ENCODE measurements around the gene TMEM187.

- TF ChIP-seq, protein P1, sequence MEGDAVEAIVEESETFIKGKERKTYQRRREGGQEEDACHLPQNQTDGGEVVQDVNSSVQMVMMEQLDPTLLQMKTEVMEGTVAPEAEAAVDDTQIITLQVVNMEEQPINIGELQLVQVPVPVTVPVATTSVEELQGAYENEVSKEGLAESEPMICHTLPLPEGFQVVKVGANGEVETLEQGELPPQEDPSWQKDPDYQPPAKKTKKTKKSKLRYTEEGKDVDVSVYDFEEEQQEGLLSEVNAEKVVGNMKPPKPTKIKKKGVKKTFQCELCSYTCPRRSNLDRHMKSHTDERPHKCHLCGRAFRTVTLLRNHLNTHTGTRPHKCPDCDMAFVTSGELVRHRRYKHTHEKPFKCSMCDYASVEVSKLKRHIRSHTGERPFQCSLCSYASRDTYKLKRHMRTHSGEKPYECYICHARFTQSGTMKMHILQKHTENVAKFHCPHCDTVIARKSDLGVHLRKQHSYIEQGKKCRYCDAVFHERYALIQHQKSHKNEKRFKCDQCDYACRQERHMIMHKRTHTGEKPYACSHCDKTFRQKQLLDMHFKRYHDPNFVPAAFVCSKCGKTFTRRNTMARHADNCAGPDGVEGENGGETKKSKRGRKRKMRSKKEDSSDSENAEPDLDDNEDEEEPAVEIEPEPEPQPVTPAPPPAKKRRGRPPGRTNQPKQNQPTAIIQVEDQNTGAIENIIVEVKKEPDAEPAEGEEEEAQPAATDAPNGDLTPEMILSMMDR (IDR thresholded peaks at IDR 0.05): peak; percentile 97 to 99 (median 97)
- TF ChIP-seq POLR2AphosphoS5 (IDR thresholded peaks at IDR 0.05) (peak; percentile 78 to 81), EP300 (IDR thresholded peaks at IDR 0.05) (no peak), POLR2A (IDR thresholded peaks at IDR 0.05; ENCODE audit: low read depth) (no peak)
Observed at GRCh38 chrX:153953342-153953830, 19.2 kb upstream of the TMEM187 start.
